Astrocyte of the cerebellum (primary cell): ENCODE results near the gene PCGF1.

ENCODE experiments used
- DNase-seq: peaks from one replicate; pipeline ENCODE4 v3.0.0-alpha.2; 2011; ENCODE audit warnings: low read depth
- H3K4me3 ChIP-seq: 2 replicates; pipeline ENCODE4 v1.5.1; 2011; ENCODE audit warnings: mild to moderate bottlenecking, low read depth, low read length, moderate library complexity
- CTCF ChIP-seq: IDR thresholded peaks from 2 replicates; pipeline ENCODE4 v1.5.1; 2012; ENCODE audit warnings: low read length, low read depth, moderate library complexity, mild to moderate bottlenecking; ENCODE audit errors: missing control alignments
- in situ Hi-C: cut with HindIII; loops from 2 replicates; pipeline ENCODE4 v1.10.0; 2017; ENCODE audit warnings: low sequenced_read_pairs

The PCGF1 gene

GRCh38 chr2:74516650-74517049 is 9.2 kb upstream of the PCGF1 start:
- DNase-seq = no peak
- H3K4me3 ChIP-seq = no peak overlapping the region
- no peak for TF ChIP-seq CTCF
- in situ Hi-C loops = no loop called here

- no peak for DNase-seq
Observed at GRCh38 chr2:74515981-74516633, 8.6 kb upstream of the PCGF1 start.

GRCh38 chr2:74515271-74515980 is 7.9 kb upstream of the PCGF1 start:
- TF ChIP-seq CTCF = no peak
- DNase-seq = no peak
- H3K4me3 ChIP-seq = no peak overlapping the region
- in situ Hi-C loops = no loop called here

More at GRCh38 chr2:74515981-74516633, 8.6 kb upstream of the PCGF1 start:
- no peak overlapping the region for H3K4me3 ChIP-seq
- TF ChIP-seq CTCF = no peak
- in situ Hi-C loops = no loop called here

GRCh38 chr2:74514368-74515270 is 7.1 kb upstream of the PCGF1 start, which contains the start of gene TLX2:
Gene TLX2, plus strand, starts transcription at chr2:74514450. Its CDS starts 357 bp downstream, at chr2:74514807.
- H3K4me3 ChIP-seq = no peak within 1 kb of the TSS
- in situ Hi-C loops = no loop called here
- TF ChIP-seq CTCF = no peak
- no peak for DNase-seq

- no peak overlapping the region for H3K4me3 ChIP-seq
- no peak for TF ChIP-seq CTCF
- in situ Hi-C loops = no loop called here
- DNase-seq = no peak
Observed at GRCh38 chr2:74513605-74514367, 6.3 kb upstream of the PCGF1 start.
